ENCODE measurements around the gene MINDY4B. TPM values are rescaled to one million over a fixed set of nuclear protein-coding genes. Genes with fewer than 3 reads are reported as not detected.

Gene MINDY4B
- total and polyA plus RNA-seq, 2 of the 8 experiments (the other 6 are each of a cell fraction or from before 2014, with no cell fraction given), result not detected

DNA sequence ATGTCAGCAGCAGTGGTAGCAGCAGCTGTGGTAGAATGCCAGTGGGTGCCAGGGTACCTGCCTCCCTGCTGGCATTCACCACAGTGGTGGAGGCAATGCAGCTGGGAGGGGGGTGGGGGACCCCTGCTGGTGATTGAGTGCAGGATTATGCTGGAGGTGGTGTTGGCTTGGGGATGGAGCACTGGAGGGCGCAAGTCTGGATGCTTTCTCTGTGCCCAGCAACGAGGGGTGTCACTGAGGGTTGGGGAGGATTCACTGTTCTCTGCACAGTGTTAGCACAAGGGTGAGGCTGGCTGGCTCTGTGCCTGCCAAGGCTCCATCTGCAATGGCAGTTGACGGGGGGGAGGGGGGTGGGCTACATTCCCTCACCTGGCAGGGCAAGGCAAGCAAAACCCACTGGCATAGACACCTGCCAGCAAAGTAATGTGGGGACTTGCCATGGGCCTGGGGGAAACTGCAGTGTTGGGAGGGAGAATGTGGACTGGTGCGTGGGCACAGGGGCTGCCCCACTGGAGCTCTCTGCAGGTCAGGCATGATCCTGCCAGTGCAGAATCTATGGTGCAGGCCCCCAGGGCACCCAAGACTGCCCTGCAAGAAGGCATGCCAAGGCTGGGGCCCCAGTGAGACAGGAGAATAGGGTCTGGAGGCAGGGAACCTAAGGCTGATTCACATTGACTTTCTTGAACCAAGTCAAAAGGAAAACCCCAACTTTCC, 64.3 kb downstream of the MINDY4B start:
- Histone ChIP-seq H3K23ac (ENCODE audit: insufficient read length) (no peak overlapping the region), H3K56ac (replicated peaks; ENCODE audit: insufficient read length, low read depth, low read length) (no peak overlapping the region), H2BK12ac (ENCODE audit: low read depth, low read length) (no peak overlapping the region), H4K5ac (ENCODE audit: insufficient read length, low read depth, low read length) (no peak overlapping the region), H3K14ac (ENCODE audit: insufficient read length) (no peak overlapping the region), H4K20me1 (replicated peaks in 1 of 2; ENCODE audit: control insufficient read depth in 1 of 2, insufficient read depth in 2 of 2, low read length in 2 of 2) (no peaks in the 10 kb centered on the region), H3K9me3 (ENCODE audit: insufficient read depth in 2 of 2, low read depth in 1 of 2, low read length in 1 of 2) (no peaks in the 10 kb centered on the region), H3K9ac (replicated peaks in 1 of 4; ENCODE audit: extremely low read depth in 1 of 4, low read depth in 3 of 4, low read length in 3 of 4) (no peak overlapping the region), H3K18ac (ENCODE audit: extremely low read depth, low read length) (no peak overlapping the region), H3K4ac (replicated peaks; ENCODE audit: insufficient read length, low read depth, low read length) (no peak overlapping the region), H3K4me1 (replicated peaks in 1 of 4; ENCODE audit: control insufficient read depth in 3 of 4, insufficient read depth in 4 of 4, low read length in 3 of 4) (peaks cover 0 to 3% (median 1%) of the 10 kb centered on the region in 4 experiments; a peak in 2 of 7 replicates), H2BK5ac (ENCODE audit: low read depth, low read length) (no peak overlapping the region), H3K27me3 (replicated peaks in 1 of 4; ENCODE audit: control insufficient read depth in 3 of 4, extremely low read depth in 1 of 4, insufficient read depth in 3 of 4, low read length in 3 of 4) (peaks cover 5 to 17% (median 14%) of the 10 kb centered on the region in 4 experiments; a peak in 6 of 7 replicates), H3K4me2 (ENCODE audit: insufficient read depth in 1 of 2, low read depth in 2 of 2, low read length in 2 of 2) (no peak overlapping the region), H2BK20ac (ENCODE audit: low read length) (no peak overlapping the region), H3K23me2 (ENCODE audit: low read depth, low read length) (peaks cover 2% of the 10 kb centered on the region; the same call in 1 of the 2 replicates), H3K27ac (ENCODE audit: low read depth, low read length) (no peak overlapping the region), H2AK5ac (ENCODE audit: low read depth, low read length) (no peak overlapping the region), H3K79me1 (ENCODE audit: low read depth, low read length) (no peaks in the 10 kb centered on the region), H4K91ac (replicated peaks; ENCODE audit: insufficient read length, low read length) (peak overlapping the region; percentile 40), H3K79me2 (ENCODE audit: control insufficient read depth in 1 of 2, insufficient read depth in 2 of 2, low read length in 2 of 2) (no peaks in the 10 kb centered on the region), H4K8ac (ENCODE audit: extremely low read depth, insufficient read depth, low read length) (no peak overlapping the region), H2BK120ac (replicated peaks; ENCODE audit: low read depth, low read length) (no peak overlapping the region), H2AFZ (ENCODE audit: low read length) (no peak overlapping the region), H2BK15ac (ENCODE audit: low read length) (no peak overlapping the region), H3K36me3 (ENCODE audit: control insufficient read depth in 2 of 4, insufficient read depth in 4 of 4, low read length in 3 of 4) (no peaks in the 10 kb centered on the region), H3K4me3 (ENCODE audit: extremely low read depth in 1 of 4, insufficient read depth in 2 of 4, low read depth in 3 of 4, low read length in 4 of 4) (no peak overlapping the region)
- CTCF ChIA-PET (ENCODE audit: partially characterized antibody), result interaction anchor here (0.6 to 2.6 kb wide), 5 partner anchors 15 to 53 kb away, joined by 3 to 12 read pairs (median 4); no protein-coding TSS in a partner anchor
- DNase-seq (ENCODE audit: low read depth in 1 of 2, low spot score in 2 of 2) (no peak), FAIRE-seq (no peak)
- TF ChIP-seq TEAD4 (IDR thresholded peaks at IDR 0.05; ENCODE audit: low read depth, low read length) (no peak), BACH1 (IDR thresholded peaks at IDR 0.05; ENCODE audit: low read length) (no peak), RAD21 (IDR thresholded peaks at IDR 0.05 in 1 of 2, conservative IDR thresholded peaks at IDR 0.05 in 1 of 2; ENCODE audit: low read depth in 2 of 2, low read length in 2 of 2) (peak; percentile 23 to 41; a peak in 3 of 4 replicates), YY1 (IDR thresholded peaks at IDR 0.05; ENCODE audit: low read depth, low read length) (no peak), RBBP5 (IDR thresholded peaks at IDR 0.05; ENCODE audit: borderline replicate concordance, low read depth, low read length) (no peak), SP1 (IDR thresholded peaks at IDR 0.05; ENCODE audit: low read depth, low read length) (no peak)
- TF ChIP-seq, protein P1, sequence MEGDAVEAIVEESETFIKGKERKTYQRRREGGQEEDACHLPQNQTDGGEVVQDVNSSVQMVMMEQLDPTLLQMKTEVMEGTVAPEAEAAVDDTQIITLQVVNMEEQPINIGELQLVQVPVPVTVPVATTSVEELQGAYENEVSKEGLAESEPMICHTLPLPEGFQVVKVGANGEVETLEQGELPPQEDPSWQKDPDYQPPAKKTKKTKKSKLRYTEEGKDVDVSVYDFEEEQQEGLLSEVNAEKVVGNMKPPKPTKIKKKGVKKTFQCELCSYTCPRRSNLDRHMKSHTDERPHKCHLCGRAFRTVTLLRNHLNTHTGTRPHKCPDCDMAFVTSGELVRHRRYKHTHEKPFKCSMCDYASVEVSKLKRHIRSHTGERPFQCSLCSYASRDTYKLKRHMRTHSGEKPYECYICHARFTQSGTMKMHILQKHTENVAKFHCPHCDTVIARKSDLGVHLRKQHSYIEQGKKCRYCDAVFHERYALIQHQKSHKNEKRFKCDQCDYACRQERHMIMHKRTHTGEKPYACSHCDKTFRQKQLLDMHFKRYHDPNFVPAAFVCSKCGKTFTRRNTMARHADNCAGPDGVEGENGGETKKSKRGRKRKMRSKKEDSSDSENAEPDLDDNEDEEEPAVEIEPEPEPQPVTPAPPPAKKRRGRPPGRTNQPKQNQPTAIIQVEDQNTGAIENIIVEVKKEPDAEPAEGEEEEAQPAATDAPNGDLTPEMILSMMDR (IDR thresholded peaks at IDR 0.05; ENCODE audit: control extremely low read depth in 1 of 3, insufficient read depth in 1 of 3, low read depth in 1 of 3, low read length in 3 of 3), result peak; percentile 21 to 58 (median 37)
- POLR2A ChIA-PET (ENCODE audit: partially characterized antibody), result no interaction called here
- WGBS, 2 experiments (ENCODE audit: extremely low coverage in 1 of 2, insufficient coverage in 1 of 2, insufficient read length in 1 of 2, insufficient replicate concordance in 2 of 2, low coverage in 1 of 2, low lambda C conversion rate in 2 of 2, missing lambda C conversion rate in 1 of 2), result 81% methylated on average over 3 of the region's 4 CpGs; no CpG with 5 or more reads in 1 of the 2 experiments

Data from H1 (cell line).